Sciatic nerve (tissue), 2 donors: ENCODE data around the gene SOX18. TPM values are rescaled to one million over a fixed set of nuclear protein-coding genes. Genes with fewer than 3 reads are reported as not detected.

ENCODE experiments used
- ATAC-seq: fragments of 200-7000 bp; cut with Tn5 transposase; one replicate; pipeline ENCODE4 v1.9.1; 2020; ENCODE audit warnings: mild to moderate bottlenecking, moderate library complexity
- DNase-seq: peaks from one replicate; pipeline ENCODE4 v3.0.0-alpha.2; 2020; ENCODE audit warnings: low spot score
- intact Hi-C: fragments of 100-400 bp; cut with DNase I; formaldehyde crosslinking; loops from one replicate; pipeline ENCODE4 v1.14.2; 2022
- total RNA-seq: library from RNA; stranded (reverse); fragmentation: NEBNext Ultra II Directional; extraction: Animal tissue kit (Norgen Biotek cat#: 25700); gene quantifications from one replicate; pipeline ENCODE4 v1.2.1, GENCODE V29; 2021
- donor health status: DM: no; HTN: no; CAD: no.
- donor health status: DM: no; HTN: no; CAD: no.

Gene SOX18
- total RNA-seq, 1 donor from 2014 or later, result 134 TPM

GRCh38 chr20:64057628-64058498 is 8.4 kb upstream of the SOX18 start:
- intact Hi-C loops, result no loop called here
- DNase-seq (peak; percentile 87), ATAC-seq (peak; percentile 46)

- intact Hi-C loops, result no loop called here
- no peak for ATAC-seq
- DNase-seq, result no peak
Observed at GRCh38 chr20:64056889-64057627, 7.6 kb upstream of the SOX18 start.

- DNase-seq, result no peak
- ATAC-seq, result no peak
- intact Hi-C loops, result no loop called here
Observed at GRCh38 chr20:64056639-64056888, 7.1 kb upstream of the SOX18 start.

- DNase-seq, result no peak
- intact Hi-C loops, result no loop called here
- no peak for ATAC-seq
Observed at GRCh38 chr20:64055893-64056638, 6.6 kb upstream of the SOX18 start.

GRCh38 chr20:64055396-64055892 is 6.0 kb upstream of the SOX18 start:
- ATAC-seq (no peak), DNase-seq (no peak)
- intact Hi-C loops, result no loop called here

- peak; percentile 4 for ATAC-seq
- intact Hi-C loops, result no loop called here
- DNase-seq, result no peak
Observed at GRCh38 chr20:64053841-64054661, 4.6 kb upstream of the SOX18 start.

GRCh38 chr20:64052987-64053840 is 3.8 kb upstream of the SOX18 start:
- intact Hi-C loops, result no loop called here

GRCh38 chr20:64052326-64052722 is 2.9 kb upstream of the SOX18 start:
- ATAC-seq (no peak), DNase-seq (no peak)
- intact Hi-C loops, result no loop called here

More at GRCh38 chr20:64052987-64053840, 3.8 kb upstream of the SOX18 start:
- DNase-seq (no peak), ATAC-seq (no peak)

GRCh38 chr20:64051561-64052325 is 2.3 kb upstream of the SOX18 start:
- intact Hi-C loops, result no loop called here
- DNase-seq (no peak), ATAC-seq (peak; percentile 32)

- no peak for DNase-seq
- no peak for ATAC-seq
- intact Hi-C loops, result no loop called here
Observed at GRCh38 chr20:64051033-64051452, 1.6 kb upstream of the SOX18 start.

GRCh38 chr20:64050261-64051032 is 1.0 kb upstream of the SOX18 start:
- no peak for ATAC-seq
- DNase-seq, result no peak
- intact Hi-C loops, result no loop called here

- intact Hi-C loops, result no loop called here
- ATAC-seq, result no peak
- no peak for DNase-seq
Observed at GRCh38 chr20:64049878-64050260, 430 bp upstream of the SOX18 start.

- intact Hi-C loops, result no loop called here
- no peak for DNase-seq
- no peak for ATAC-seq
Observed at GRCh38 chr20:64048402-64049044, 916 bp downstream of the SOX18 start.

- ATAC-seq (no peak), DNase-seq (no peak)
- intact Hi-C loops, result loop anchor here (1.0 kb wide), 1 partner anchor 30 kb away; no protein-coding TSS in a partner anchor
Observed at GRCh38 chr20:64047968-64048401, 1.5 kb downstream of the SOX18 start.

GRCh38 chr20:64047046-64047389 is 2.4 kb downstream of the SOX18 start:
- no peak for ATAC-seq
- intact Hi-C loops, result loop anchor here (1.0 kb wide), 1 partner anchor 31 kb away; no protein-coding TSS in a partner anchor
- no peak for DNase-seq
